HCT116 (cell line): ENCODE data around the gene TH. TPM values are rescaled to one million over a fixed set of nuclear protein-coding genes. Genes with fewer than 3 reads are reported as not detected.

Source experiments
- ATAC-seq: fragments of 200-7000 bp; cut with Tn5 transposase; 2 replicates; pipeline ENCODE4 v1.9.1; 2020; ENCODE audit warnings: mild to moderate bottlenecking, moderate library complexity
- BruUV-seq: library from RNA; stranded (reverse); fragments of 400-500 nt; replicated peaks from 2 replicates; lab custom pipeline; 2021; lab: Mats Ljungman, UMichigan
- CTCF ChIA-PET: fragments of 300-600 bp; sonication (Branson Sonifier 250); formaldehyde crosslinking; loops from one replicate; lab custom pipeline; 2021; ENCODE audit warnings: antibody characterized with exemption; lab: Charles Lee
- POLR2A ChIA-PET: fragments of 300-600, 350-600 bp; sonication (Branson Sonifier 250); formaldehyde crosslinking; loops from one replicate; lab custom pipeline; 2021; ENCODE audit warnings: antibody characterized with exemption; lab: Charles Lee
- RAD21 ChIA-PET, 2 experiments: fragments of 300-600 bp; sonication (Branson Sonifier 250); formaldehyde crosslinking; loops; one replicate each; lab custom pipeline; 2023; ENCODE audit warnings: low total read pairs in 2 of 2; ENCODE audit not compliant: uncharacterized antibody in 2 of 2, unreplicated experiment in 2 of 2, low non-redundant PET in 1 of 2; lab: Charles Lee
- DNase-seq: peaks from one replicate; pipeline ENCODE4 v3.0.0-alpha.2; 2010; ENCODE audit warnings: low read depth, low spot score
- H2AFZ ChIP-seq: fragments of 200-600 bp; shearing (Covaris generic), sonication (generic); 2 replicates; pipeline ENCODE4 v1.6.1; 2017; ENCODE audit warnings: low read depth, mixed run types, mixed read lengths, antibody characterized with exemption, low read length; ENCODE audit not compliant: poor library complexity, severe bottlenecking
- H3K27ac ChIP-seq: 2 replicates; pipeline ENCODE4 v1.5.1; 2012; ENCODE audit warnings: low read depth, low read length
- H3K27me3 ChIP-seq: fragments of 200-600 bp; sonication (generic); 2 replicates; pipeline ENCODE4 v1.6.1; 2016; ENCODE audit warnings: mixed run types, low read length, mixed read lengths; ENCODE audit not compliant: insufficient read depth
- H3K36me3 ChIP-seq, 2 experiments: fragments of 200-500 bp in 1 of 2; fragments of 200-600 bp in 1 of 2; sonication (Bioruptor generic) in 1 of 2; sonication (generic) in 1 of 2; 2 replicates each; pipeline versions ENCODE4 v1.5.1 to v1.6.1; 2014 to 2016; ENCODE audit warnings: low read length in 2 of 2, inconsistent platforms in 1 of 2, mixed read lengths in 1 of 2, mixed run types in 1 of 2; ENCODE audit not compliant: insufficient read depth in 2 of 2, control insufficient read depth in 1 of 2
- H3K4me1 ChIP-seq, 2 experiments: fragments of 200-600 bp in 1 of 2; sonication (generic) in 1 of 2; 2 replicates each; pipeline versions ENCODE4 v1.5.1 to v1.6.1; 2012 to 2017; ENCODE audit warnings: low read length in 2 of 2, inconsistent platforms in 1 of 2, mild to moderate bottlenecking in 1 of 2, mixed read lengths in 1 of 2, mixed run types in 1 of 2, moderate library complexity in 1 of 2; ENCODE audit not compliant: insufficient read depth in 2 of 2, control insufficient read depth in 1 of 2
- H3K4me2 ChIP-seq: fragments of 200-600 bp; sonication (generic); 2 replicates; pipeline ENCODE4 v1.6.1; 2017; ENCODE audit warnings: mixed run types, low read length, mixed read lengths
- H3K4me3 ChIP-seq, 2 experiments: fragments of 200-600 bp in 1 of 2; sonication (generic) in 1 of 2; replicated peaks in 1 of 2; 2 replicates each; pipeline ENCODE4 v1.5.1; 2011 to 2016; ENCODE audit warnings: low read length in 2 of 2, control low read depth in 1 of 2, low read depth in 1 of 2, mild to moderate bottlenecking in 1 of 2, mixed read lengths in 1 of 2, mixed run types in 1 of 2
- H3K79me2 ChIP-seq: fragments of 200-600 bp; sonication (generic); 2 replicates; pipeline ENCODE4 v1.6.1; 2017; ENCODE audit warnings: mild to moderate bottlenecking, mixed run types, low read length, moderate library complexity, mixed read lengths; ENCODE audit not compliant: insufficient read depth
- H3K9ac ChIP-seq: fragments of 200-600 bp; sonication (generic); 2 replicates; pipeline ENCODE4 v1.6.1; 2016; ENCODE audit warnings: low read length, mixed read lengths
- H3K9me2 ChIP-seq: fragments of 200-600 bp; sonication (generic), shearing (Covaris generic); 2 replicates; pipeline ENCODE4 v1.6.1; 2017; ENCODE audit warnings: mixed run types, mild to moderate bottlenecking, moderate library complexity; ENCODE audit not compliant: insufficient read depth
- H3K9me3 ChIP-seq, 2 experiments: fragments of 200-500 bp in 1 of 2; fragments of 200-600 bp in 1 of 2; sonication (Bioruptor generic) in 1 of 2; sonication (generic) in 1 of 2; 2 replicates each; pipeline ENCODE4 v1.6.1; 2014 to 2017; ENCODE audit warnings: low read length in 2 of 2, mixed read lengths in 2 of 2, inconsistent platforms in 1 of 2, low read depth in 1 of 2, mild to moderate bottlenecking in 1 of 2, mixed run types in 1 of 2, moderate library complexity in 1 of 2; ENCODE audit not compliant: control insufficient read depth in 1 of 2, insufficient read depth in 1 of 2
- H4K20me1 ChIP-seq: fragments of 200-600 bp; sonication (generic), shearing (Covaris generic); 2 replicates; pipeline ENCODE4 v1.6.1; 2017; ENCODE audit warnings: mixed run types, mild to moderate bottlenecking, moderate library complexity; ENCODE audit not compliant: insufficient read depth
- CBX3 ChIP-seq: IDR thresholded peaks from 2 replicates; pipeline ENCODE4 v1.6.1; 2012; ENCODE audit warnings: low read depth
- EZH2 ChIP-seq: fragments of 200-600 bp; sonication (generic); IDR thresholded peaks from 2 replicates; pipeline ENCODE4 v1.6.1; 2017; ENCODE audit warnings: antibody characterized with exemption, mixed run types
- SRF ChIP-seq: IDR thresholded peaks from 2 replicates; pipeline ENCODE4 v1.6.1; 2012; ENCODE audit warnings: low read depth
- TCF7L2 ChIP-seq: IDR thresholded peaks from 2 replicates; pipeline ENCODE4 v1.7.0; 2011; ENCODE audit warnings: borderline replicate concordance, inconsistent platforms; ENCODE audit not compliant: insufficient read depth, insufficient read length; ENCODE audit errors: extremely low read depth
- intact Hi-C: fragments of 100-400 bp; cut with micrococcal nuclease; formaldehyde crosslinking; loops from 2 replicates; pipeline ENCODE4 v1.10.0; 2022
- total RNA-seq: library from RNA; stranded (reverse); gene quantifications from one replicate; pipeline ENCODE4 v1.2.1, GENCODE V29; 2021; ENCODE audit not compliant: unreplicated experiment
- TF ChIP-seq, protein P1 (sequence below): IDR thresholded peaks from 2 replicates; pipeline ENCODE4 v1.6.1; 2012; ENCODE audit warnings: low read depth
- TF ChIP-seq, protein P2 (sequence below): IDR thresholded peaks from 2 replicates; pipeline ENCODE4 v1.6.1; 2011; ENCODE audit warnings: mild to moderate bottlenecking, low read length, moderate library complexity; ENCODE audit not compliant: insufficient replicate concordance; ENCODE audit errors: extremely low read depth

TH gene
- total RNA-seq, 1 experiment from 2014 or later = not detected

- BruUV-seq = no TSS peak
- H3K9me3 ChIP-seq = no peaks in the 10 kb centered on the region
These were observed 8.1 kb downstream of the TH start for GRCh38 chr11:2163428-2163978.

More at GRCh38 chr11:2163428-2163978, 8.1 kb downstream of the TH start:
- POLR2A ChIA-PET = no interaction called here
- no peak overlapping the region for H2AFZ ChIP-seq
- H3K4me2 ChIP-seq = no peak overlapping the region
- H4K20me1 ChIP-seq = no peaks in the 10 kb centered on the region
- H3K4me1 ChIP-seq = peaks cover 0 to 5% of the 10 kb centered on the region in 2 experiments; a peak in 1 of 4 replicates
- no peak overlapping the region for H3K9ac ChIP-seq
- DNase-seq (no peak), ATAC-seq (no peak)
- CTCF ChIA-PET = interaction anchor here (1.4 to 4.8 kb wide), 2 partner anchors 12 to 257 kb away, joined by 4 to 23 read pairs; no protein-coding TSS in a partner anchor
- H3K27ac ChIP-seq = no peak overlapping the region
- intact Hi-C loops = no loop called here
- RAD21 ChIA-PET = no interaction called here
- H3K9me2 ChIP-seq = no peaks in the 10 kb centered on the region
- no peaks in the 10 kb centered on the region for H3K27me3 ChIP-seq
- TF ChIP-seq CBX3 = no peak
- TF ChIP-seq, protein P1, sequence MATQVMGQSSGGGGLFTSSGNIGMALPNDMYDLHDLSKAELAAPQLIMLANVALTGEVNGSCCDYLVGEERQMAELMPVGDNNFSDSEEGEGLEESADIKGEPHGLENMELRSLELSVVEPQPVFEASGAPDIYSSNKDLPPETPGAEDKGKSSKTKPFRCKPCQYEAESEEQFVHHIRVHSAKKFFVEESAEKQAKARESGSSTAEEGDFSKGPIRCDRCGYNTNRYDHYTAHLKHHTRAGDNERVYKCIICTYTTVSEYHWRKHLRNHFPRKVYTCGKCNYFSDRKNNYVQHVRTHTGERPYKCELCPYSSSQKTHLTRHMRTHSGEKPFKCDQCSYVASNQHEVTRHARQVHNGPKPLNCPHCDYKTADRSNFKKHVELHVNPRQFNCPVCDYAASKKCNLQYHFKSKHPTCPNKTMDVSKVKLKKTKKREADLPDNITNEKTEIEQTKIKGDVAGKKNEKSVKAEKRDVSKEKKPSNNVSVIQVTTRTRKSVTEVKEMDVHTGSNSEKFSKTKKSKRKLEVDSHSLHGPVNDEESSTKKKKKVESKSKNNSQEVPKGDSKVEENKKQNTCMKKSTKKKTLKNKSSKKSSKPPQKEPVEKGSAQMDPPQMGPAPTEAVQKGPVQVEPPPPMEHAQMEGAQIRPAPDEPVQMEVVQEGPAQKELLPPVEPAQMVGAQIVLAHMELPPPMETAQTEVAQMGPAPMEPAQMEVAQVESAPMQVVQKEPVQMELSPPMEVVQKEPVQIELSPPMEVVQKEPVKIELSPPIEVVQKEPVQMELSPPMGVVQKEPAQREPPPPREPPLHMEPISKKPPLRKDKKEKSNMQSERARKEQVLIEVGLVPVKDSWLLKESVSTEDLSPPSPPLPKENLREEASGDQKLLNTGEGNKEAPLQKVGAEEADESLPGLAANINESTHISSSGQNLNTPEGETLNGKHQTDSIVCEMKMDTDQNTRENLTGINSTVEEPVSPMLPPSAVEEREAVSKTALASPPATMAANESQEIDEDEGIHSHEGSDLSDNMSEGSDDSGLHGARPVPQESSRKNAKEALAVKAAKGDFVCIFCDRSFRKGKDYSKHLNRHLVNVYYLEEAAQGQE = no peak
- no peak for TF ChIP-seq TCF7L2
- TF ChIP-seq, protein P2, sequence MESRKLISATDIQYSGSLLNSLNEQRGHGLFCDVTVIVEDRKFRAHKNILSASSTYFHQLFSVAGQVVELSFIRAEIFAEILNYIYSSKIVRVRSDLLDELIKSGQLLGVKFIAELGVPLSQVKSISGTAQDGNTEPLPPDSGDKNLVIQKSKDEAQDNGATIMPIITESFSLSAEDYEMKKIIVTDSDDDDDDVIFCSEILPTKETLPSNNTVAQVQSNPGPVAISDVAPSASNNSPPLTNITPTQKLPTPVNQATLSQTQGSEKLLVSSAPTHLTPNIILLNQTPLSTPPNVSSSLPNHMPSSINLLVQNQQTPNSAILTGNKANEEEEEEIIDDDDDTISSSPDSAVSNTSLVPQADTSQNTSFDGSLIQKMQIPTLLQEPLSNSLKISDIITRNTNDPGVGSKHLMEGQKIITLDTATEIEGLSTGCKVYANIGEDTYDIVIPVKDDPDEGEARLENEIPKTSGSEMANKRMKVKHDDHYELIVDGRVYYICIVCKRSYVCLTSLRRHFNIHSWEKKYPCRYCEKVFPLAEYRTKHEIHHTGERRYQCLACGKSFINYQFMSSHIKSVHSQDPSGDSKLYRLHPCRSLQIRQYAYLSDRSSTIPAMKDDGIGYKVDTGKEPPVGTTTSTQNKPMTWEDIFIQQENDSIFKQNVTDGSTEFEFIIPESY = no peak
- no peak for TF ChIP-seq EZH2
- no peak for TF ChIP-seq SRF
- no peaks in the 10 kb centered on the region for H3K36me3 ChIP-seq
- no peaks in the 10 kb centered on the region for H3K79me2 ChIP-seq
- H3K4me3 ChIP-seq = no peak overlapping the region
